Cerebellar cortex (tissue), 1 donor: ENCODE measurements around the gene PDZD7.

ENCODE experiments used
- DNase-seq: peaks from one replicate; pipeline ENCODE4 v3.0.0-alpha.2; 2015; ENCODE audit warnings: low spot score

The PDZD7 gene

GRCh38 chr10:101000915-101001658 is 29.8 kb downstream of the PDZD7 start:
- DNase-seq, result no peak

- DNase-seq, result no peak
These were observed 30.6 kb downstream of the PDZD7 start for GRCh38 chr10:101000127-101000914.

GRCh38 chr10:100999742-101000126 is 31.2 kb downstream of the PDZD7 start, which contains the start of gene LZTS2:
Gene LZTS2, plus strand, starts transcription at chr10:100999808. Its CDS starts 2,731 bp downstream, at chr10:101002539.
- DNase-seq, result no peak

GRCh38 chr10:100998991-100999741 is 31.8 kb downstream of the PDZD7 start:
- no peak for DNase-seq

- peak; percentile 88 for DNase-seq
These were observed 32.5 kb downstream of the PDZD7 start for GRCh38 chr10:100998183-100998990.

- DNase-seq, result peak; percentile 74
These were observed 33.4 kb downstream of the PDZD7 start for GRCh38 chr10:100997360-100998182.

- no peak for DNase-seq
These were observed 34.1 kb downstream of the PDZD7 start for GRCh38 chr10:100996678-100997359.

- DNase-seq, result no peak
These were observed 35.7 kb downstream of the PDZD7 start for GRCh38 chr10:100995181-100995580.

GRCh38 chr10:100993986-100994708 is 36.8 kb downstream of the PDZD7 start:
- peak; percentile 80 for DNase-seq

- no peak for DNase-seq
These were observed 41.8 kb downstream of the PDZD7 start for GRCh38 chr10:100989088-100989487.

- no peak for DNase-seq
These were observed 42.8 kb downstream of the PDZD7 start for GRCh38 chr10:100988166-100988565.

- DNase-seq, result no peak
These were observed 43.3 kb downstream of the PDZD7 start for GRCh38 chr10:100987685-100988049.

- peak; percentile 91 for DNase-seq
These were observed 43.8 kb downstream of the PDZD7 start, which contains the start of the genes MRPL43 and TWNK for GRCh38 chr10:100986952-100987684. Gene MRPL43, minus strand, starts transcription at chr10:100987497. Its CDS starts 54 bp downstream, at chr10:100987443. Gene TWNK, plus strand, starts transcription at chr10:100987543. Its CDS starts 668 bp downstream, at chr10:100988211.

GRCh38 chr10:100986623-100986951 is 44.3 kb downstream of the PDZD7 start:
- no peak for DNase-seq

GRCh38 chr10:100985336-100985735 is 45.6 kb downstream of the PDZD7 start:
- no peak for DNase-seq

- no peak for DNase-seq
These were observed 46.2 kb downstream of the PDZD7 start for GRCh38 chr10:100984672-100985177.

GRCh38 chr10:100983868-100984671 is 46.9 kb downstream of the PDZD7 start:
- DNase-seq, result no peak
